PC-3 (cell line): Measurements from ENCODE around the gene ZNF554. TPM values are rescaled to one million over a fixed set of nuclear protein-coding genes. Genes with fewer than 3 reads are reported as not detected.

Source experiments
- ATAC-seq: fragments of 200-7000 bp; cut with Tn5 transposase; 2 replicates; pipeline ENCODE4 v1.9.1; 2020; ENCODE audit warnings: mild to moderate bottlenecking, moderate library complexity
- BruUV-seq: library from RNA; stranded (reverse); fragments of 400-500 nt; replicated peaks from 2 replicates; lab custom pipeline; 2021; lab: Mats Ljungman, UMichigan
- CTCF ChIA-PET: fragments of 300-600 bp; sonication (Branson Sonifier 250); formaldehyde crosslinking; loops from one replicate; lab custom pipeline; 2022; ENCODE audit warnings: antibody characterized with exemption; lab: Charles Lee
- POLR2A ChIA-PET: fragments of 300-600 bp; sonication (Branson Sonifier 250); formaldehyde crosslinking; loops from one replicate; lab custom pipeline; 2022; ENCODE audit warnings: antibody characterized with exemption; ENCODE audit not compliant: unreplicated experiment; lab: Charles Lee
- DNase-seq: peaks from one replicate; pipeline ENCODE4 v3.0.0-alpha.2; 2015
- H2AFZ ChIP-seq: fragments of 300-600 bp; sonication (generic); 2 replicates; pipeline ENCODE4 v1.6.0; 2016; ENCODE audit warnings: antibody characterized with exemption, low read length
- H3F3A ChIP-seq: fragments of 300-600 bp; sonication (generic); one replicate; pipeline ENCODE4 v1.6.0; 2017; ENCODE audit warnings: antibody characterized with exemption, low read length, control low read depth, mild to moderate bottlenecking; ENCODE audit not compliant: unreplicated experiment
- H3K27ac ChIP-seq: fragments of 300-600 bp; sonication (generic); 2 replicates; pipeline ENCODE4 v1.5.1; 2016; ENCODE audit warnings: mild to moderate bottlenecking, low read length
- H3K27me3 ChIP-seq: fragments of 300-600 bp; sonication (generic); 2 replicates; pipeline ENCODE4 v1.6.1; 2016; ENCODE audit warnings: low read length, mixed read lengths
- H3K36me3 ChIP-seq: fragments of 300-600 bp; sonication (generic); 2 replicates; pipeline ENCODE4 v1.6.1; 2016; ENCODE audit warnings: low read depth, mixed run types, low read length, mixed read lengths
- H3K4me1 ChIP-seq: fragments of 300-600 bp; sonication (generic); 2 replicates; pipeline ENCODE4 v1.5.1; 2016; ENCODE audit warnings: low read length; ENCODE audit not compliant: insufficient read depth
- H3K4me2 ChIP-seq: fragments of 300-600 bp; sonication (generic); 2 replicates; pipeline ENCODE4 v1.6.0; 2016; ENCODE audit warnings: low read length
- H3K4me3 ChIP-seq: fragments of 300-600 bp; sonication (generic); 2 replicates; pipeline ENCODE4 v1.5.1; 2016; ENCODE audit warnings: mild to moderate bottlenecking, low read length, mixed read lengths
- H3K79me2 ChIP-seq: fragments of 300-600 bp; sonication (generic); 2 replicates; pipeline ENCODE4 v1.6.1; 2017; ENCODE audit warnings: low read length, mixed read lengths
- H3K9ac ChIP-seq: fragments of 300-600 bp; sonication (generic); 2 replicates; pipeline ENCODE4 v1.6.0; 2016; ENCODE audit warnings: mild to moderate bottlenecking, low read length
- H3K9me2 ChIP-seq: fragments of 300-600 bp; sonication (generic); replicated peaks from 2 replicates; pipeline ENCODE4 v1.6.1; 2016; ENCODE audit warnings: mixed run types, low read length, mixed read lengths
- H3K9me3 ChIP-seq: fragments of 300-600 bp; sonication (generic); 2 replicates; pipeline ENCODE4 v1.6.1; 2016; ENCODE audit warnings: low read length, mixed read lengths
- H4K20me1 ChIP-seq: fragments of 300-600 bp; sonication (generic); 2 replicates; pipeline ENCODE4 v1.6.1; 2016; ENCODE audit warnings: low read length, mixed read lengths
- EZH2 ChIP-seq: fragments of 300-600 bp; sonication (generic); IDR thresholded peaks from one replicate; pipeline ENCODE4 v1.6.1; 2017; ENCODE audit warnings: antibody characterized with exemption, mild to moderate bottlenecking, low read length; ENCODE audit not compliant: unreplicated experiment
- EZH2phosphoT487 ChIP-seq: fragments of 300-600 bp; sonication (generic); IDR thresholded peaks from 2 replicates; pipeline ENCODE4 v1.6.1; 2018; ENCODE audit warnings: mild to moderate bottlenecking, antibody characterized with exemption, low read length, borderline replicate concordance
- intact Hi-C: fragments of 100-400 bp; cut with micrococcal nuclease; formaldehyde crosslinking; loops from 2 replicates; pipeline ENCODE4 v1.9.0; 2023
- total RNA-seq: library from RNA; depleted of rRNA; stranded (reverse); fragments of >200 nt; gene quantifications from 2 replicates; pipeline ENCODE4 v1.2.3, GENCODE V29; 2014
- TF ChIP-seq, protein P1 (sequence below): fragments of 300-600 bp; sonication (generic); conservative IDR thresholded peaks from 2 replicates; pipeline ENCODE4 v1.5.1; 2017; ENCODE audit warnings: antibody characterized with exemption, low read depth, mild to moderate bottlenecking, low read length

ZNF554 gene
- total RNA-seq, 1 experiment from 2014 or later, result 2.3 TPM

- BruUV-seq, result TSS peak; percentile 4
- POLR2A ChIA-PET, result no interaction called here
- peaks cover 41% of the 10 kb centered on the region for H3K9me3 ChIP-seq
These were observed 33.4 kb downstream of the ZNF554 start for GRCh38 chr19:2853015-2853606.

DNA sequence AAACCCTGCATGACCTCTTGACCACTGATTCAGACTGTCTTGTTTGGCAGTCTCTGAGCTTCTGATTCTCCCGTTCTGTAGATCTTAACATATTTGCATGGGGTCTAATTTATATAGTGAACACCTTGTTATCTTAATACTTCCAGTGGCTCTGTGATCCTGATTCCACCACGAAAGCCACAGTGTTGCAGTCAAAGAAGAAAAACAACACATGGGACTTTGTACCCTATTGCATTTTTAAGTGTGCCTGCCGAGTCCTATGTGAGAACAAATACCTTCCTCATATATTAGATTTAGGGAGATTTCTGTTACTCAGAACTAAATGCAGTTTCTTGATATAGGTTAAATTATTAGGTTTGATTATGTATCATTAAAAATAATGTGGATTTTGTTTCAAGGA lies 35.2 kb downstream of the ZNF554 start:
- Histone ChIP-seq H2AFZ (no peak overlapping the region), H3K27ac (no peak overlapping the region), H3K9me2 (no peaks in the 10 kb centered on the region), H3K9me3 (peaks cover 41% of the 10 kb centered on the region), H3K36me3 (peaks cover 51% of the 10 kb centered on the region), H3K4me1 (no peaks in the 10 kb centered on the region), H3K4me3 (no peak overlapping the region), H3K4me2 (no peak overlapping the region), H3F3A (no peaks in the 10 kb centered on the region), H3K9ac (no peak overlapping the region), H3K27me3 (no peaks in the 10 kb centered on the region), H3K79me2 (no peaks in the 10 kb centered on the region), H4K20me1 (no peaks in the 10 kb centered on the region)
- ATAC-seq, result no peak
- intact Hi-C loops, result no loop called here
- POLR2A ChIA-PET, result no interaction called here
- no TSS peak for BruUV-seq
- DNase-seq, result no peak
- TF ChIP-seq, protein P1, sequence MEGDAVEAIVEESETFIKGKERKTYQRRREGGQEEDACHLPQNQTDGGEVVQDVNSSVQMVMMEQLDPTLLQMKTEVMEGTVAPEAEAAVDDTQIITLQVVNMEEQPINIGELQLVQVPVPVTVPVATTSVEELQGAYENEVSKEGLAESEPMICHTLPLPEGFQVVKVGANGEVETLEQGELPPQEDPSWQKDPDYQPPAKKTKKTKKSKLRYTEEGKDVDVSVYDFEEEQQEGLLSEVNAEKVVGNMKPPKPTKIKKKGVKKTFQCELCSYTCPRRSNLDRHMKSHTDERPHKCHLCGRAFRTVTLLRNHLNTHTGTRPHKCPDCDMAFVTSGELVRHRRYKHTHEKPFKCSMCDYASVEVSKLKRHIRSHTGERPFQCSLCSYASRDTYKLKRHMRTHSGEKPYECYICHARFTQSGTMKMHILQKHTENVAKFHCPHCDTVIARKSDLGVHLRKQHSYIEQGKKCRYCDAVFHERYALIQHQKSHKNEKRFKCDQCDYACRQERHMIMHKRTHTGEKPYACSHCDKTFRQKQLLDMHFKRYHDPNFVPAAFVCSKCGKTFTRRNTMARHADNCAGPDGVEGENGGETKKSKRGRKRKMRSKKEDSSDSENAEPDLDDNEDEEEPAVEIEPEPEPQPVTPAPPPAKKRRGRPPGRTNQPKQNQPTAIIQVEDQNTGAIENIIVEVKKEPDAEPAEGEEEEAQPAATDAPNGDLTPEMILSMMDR, result no peak
- TF ChIP-seq EZH2 (no peak), EZH2phosphoT487 (no peak)
- CTCF ChIA-PET, result no interaction called here

More at GRCh38 chr19:2853015-2853606, 33.4 kb downstream of the ZNF554 start:
- no peak for TF ChIP-seq EZH2phosphoT487
- no peak for TF ChIP-seq EZH2
- TF ChIP-seq, protein P1, result no peak
- H3K27me3 ChIP-seq, result no peaks in the 10 kb centered on the region
- no peak overlapping the region for H3K9ac ChIP-seq
- no peaks in the 10 kb centered on the region for H3F3A ChIP-seq
- CTCF ChIA-PET, result no interaction called here
- DNase-seq (no peak), ATAC-seq (no peak)
- H2AFZ ChIP-seq, result no peak overlapping the region
- no peak overlapping the region; the same call in 1 of the 2 replicates for H3K4me3 ChIP-seq
- no peak overlapping the region for H3K27ac ChIP-seq
- H3K4me1 ChIP-seq, result no peaks in the 10 kb centered on the region
- H3K36me3 ChIP-seq, result peaks cover 55% of the 10 kb centered on the region
- H3K4me2 ChIP-seq, result no peak overlapping the region
- H3K79me2 ChIP-seq, result no peaks in the 10 kb centered on the region
- no peaks in the 10 kb centered on the region for H4K20me1 ChIP-seq
- intact Hi-C loops, result no loop called here
- H3K9me2 ChIP-seq, result no peaks in the 10 kb centered on the region

GRCh38 chr19:2856457-2857050 lies 36.9 kb downstream of the ZNF554 start:
- no peak overlapping the region for H3K4me3 ChIP-seq
- no peak overlapping the region for H3K27ac ChIP-seq
- no peaks in the 10 kb centered on the region for H4K20me1 ChIP-seq
- TF ChIP-seq, protein P1, result no peak
- TF ChIP-seq EZH2 (no peak), EZH2phosphoT487 (no peak)
- ATAC-seq (no peak), DNase-seq (no peak)
- no peaks in the 10 kb centered on the region for H3K9me2 ChIP-seq
- H2AFZ ChIP-seq, result no peak overlapping the region
- H3K4me2 ChIP-seq, result no peak overlapping the region
- H3K4me1 ChIP-seq, result no peaks in the 10 kb centered on the region
- H3K27me3 ChIP-seq, result no peaks in the 10 kb centered on the region
- H3K79me2 ChIP-seq, result no peaks in the 10 kb centered on the region
- ChIA-PET POLR2A (no interaction called here), CTCF (no interaction called here)
- intact Hi-C loops, result no loop called here
- H3F3A ChIP-seq, result no peaks in the 10 kb centered on the region
- H3K9ac ChIP-seq, result no peak overlapping the region
- peaks cover 33% of the 10 kb centered on the region for H3K9me3 ChIP-seq
- BruUV-seq, result no TSS peak
- peaks cover 37% of the 10 kb centered on the region for H3K36me3 ChIP-seq
